ENCODE measurements around the gene MTHFS.

GRCh38 chr15:79930516-79930915, 33.7 kb upstream of the MTHFS start:
- TF ChIP-seq, protein P1, sequence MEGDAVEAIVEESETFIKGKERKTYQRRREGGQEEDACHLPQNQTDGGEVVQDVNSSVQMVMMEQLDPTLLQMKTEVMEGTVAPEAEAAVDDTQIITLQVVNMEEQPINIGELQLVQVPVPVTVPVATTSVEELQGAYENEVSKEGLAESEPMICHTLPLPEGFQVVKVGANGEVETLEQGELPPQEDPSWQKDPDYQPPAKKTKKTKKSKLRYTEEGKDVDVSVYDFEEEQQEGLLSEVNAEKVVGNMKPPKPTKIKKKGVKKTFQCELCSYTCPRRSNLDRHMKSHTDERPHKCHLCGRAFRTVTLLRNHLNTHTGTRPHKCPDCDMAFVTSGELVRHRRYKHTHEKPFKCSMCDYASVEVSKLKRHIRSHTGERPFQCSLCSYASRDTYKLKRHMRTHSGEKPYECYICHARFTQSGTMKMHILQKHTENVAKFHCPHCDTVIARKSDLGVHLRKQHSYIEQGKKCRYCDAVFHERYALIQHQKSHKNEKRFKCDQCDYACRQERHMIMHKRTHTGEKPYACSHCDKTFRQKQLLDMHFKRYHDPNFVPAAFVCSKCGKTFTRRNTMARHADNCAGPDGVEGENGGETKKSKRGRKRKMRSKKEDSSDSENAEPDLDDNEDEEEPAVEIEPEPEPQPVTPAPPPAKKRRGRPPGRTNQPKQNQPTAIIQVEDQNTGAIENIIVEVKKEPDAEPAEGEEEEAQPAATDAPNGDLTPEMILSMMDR (conservative IDR thresholded peaks at IDR 0.05) = no peak
- TF ChIP-seq EZH2 (IDR thresholded peaks at IDR 0.05; ENCODE audit: low read depth) = no peak

Measured in PC-9 (cell line).